Neuronal stem cell (in vitro differentiated cells): ENCODE measurements around the gene GPD1.

Source experiments
- DNase-seq: peaks from one replicate; pipeline ENCODE4 v3.0.0-alpha.2; 2013; ENCODE audit warnings: low spot score
- H2AFZ ChIP-seq: one replicate; pipeline ENCODE4 v1.6.1; 2013; ENCODE audit warnings: mild to moderate bottlenecking, low read length, inconsistent platforms
- H2AK5ac ChIP-seq: 2 replicates; pipeline ENCODE4 v1.6.1; 2013; ENCODE audit warnings: low read depth, mild to moderate bottlenecking, inconsistent platforms, low read length, moderate library complexity, mixed read lengths
- H2BK120ac ChIP-seq: 2 replicates; pipeline ENCODE4 v1.6.1; 2013; ENCODE audit warnings: low read depth, mild to moderate bottlenecking, inconsistent platforms, low read length, moderate library complexity, mixed read lengths
- H2BK12ac ChIP-seq: one replicate; pipeline ENCODE4 v1.6.1; 2013; ENCODE audit warnings: low read length, inconsistent platforms
- H2BK15ac ChIP-seq: 2 replicates; pipeline ENCODE4 v1.6.1; 2013; ENCODE audit warnings: mild to moderate bottlenecking, low read length, inconsistent platforms, mixed read lengths
- H2BK5ac ChIP-seq: one replicate; pipeline ENCODE4 v1.6.1; 2013; ENCODE audit warnings: inconsistent platforms, mild to moderate bottlenecking, low read length, moderate library complexity
- H3K14ac ChIP-seq: one replicate; pipeline ENCODE4 v1.6.1; 2013; ENCODE audit warnings: low read length, inconsistent platforms
- H3K18ac ChIP-seq: 2 replicates; pipeline ENCODE4 v1.6.1; 2013; ENCODE audit warnings: low read length, inconsistent platforms
- H3K23ac ChIP-seq: 2 replicates; pipeline ENCODE4 v1.6.1; 2013; ENCODE audit warnings: low read depth, mild to moderate bottlenecking, mixed read lengths, low read length, inconsistent platforms; ENCODE audit not compliant: poor library complexity
- H3K27ac ChIP-seq: replicated peaks from 3 replicates; pipeline ENCODE4 v1.5.1; 2013; ENCODE audit warnings: low read length, inconsistent platforms
- H3K27me3 ChIP-seq, 3 experiments: 2 replicates each; pipeline ENCODE4 v1.6.1; 2013; ENCODE audit warnings: low read length in 3 of 3, mild to moderate bottlenecking in 2 of 3, inconsistent platforms in 1 of 3, low read depth in 1 of 3, mixed read lengths in 1 of 3, moderate library complexity in 1 of 3; ENCODE audit not compliant: control insufficient read depth in 3 of 3, insufficient read depth in 3 of 3
- H3K36me3 ChIP-seq, 2 donors: replicated peaks in 1 of 2; 2 replicates each; pipeline ENCODE4 v1.6.1; 2013; ENCODE audit warnings: low read length in 2 of 2; ENCODE audit not compliant: control insufficient read depth in 2 of 2, insufficient read depth in 2 of 2
- H3K4ac ChIP-seq: 2 replicates; pipeline ENCODE4 v1.6.1; 2013; ENCODE audit warnings: inconsistent platforms, mild to moderate bottlenecking, low read length, moderate library complexity
- H3K4me1 ChIP-seq, 2 donors: 1 replicate in 1 of 2; 2 replicates in 1 of 2; pipeline ENCODE4 v1.6.1; 2013; ENCODE audit warnings: low read length in 2 of 2, low read depth in 1 of 2; ENCODE audit not compliant: control insufficient read depth in 2 of 2, insufficient read depth in 1 of 2
- H3K4me2 ChIP-seq: one replicate; pipeline ENCODE4 v1.6.1; 2013; ENCODE audit warnings: mild to moderate bottlenecking, low read length, inconsistent platforms; ENCODE audit not compliant: insufficient read depth, poor library complexity, severe bottlenecking
- H3K4me3 ChIP-seq, 2 donors: 2 replicates each; pipeline ENCODE4 v1.5.1; 2013; ENCODE audit warnings: low read length in 2 of 2, mild to moderate bottlenecking in 2 of 2, inconsistent platforms in 1 of 2, moderate library complexity in 1 of 2
- H3K79me1 ChIP-seq: one replicate; pipeline ENCODE4 v1.6.1; 2013; ENCODE audit warnings: low read depth, mild to moderate bottlenecking, inconsistent platforms, low read length, moderate library complexity
- H3K9ac ChIP-seq: one replicate; pipeline ENCODE4 v1.6.1; 2013; ENCODE audit warnings: mild to moderate bottlenecking, low read depth, low read length, inconsistent platforms; ENCODE audit not compliant: poor library complexity
- H3K9me3 ChIP-seq, 2 donors: replicated peaks in 1 of 2; 2 replicates each; pipeline versions ENCODE3 to v1.6.1; 2013; ENCODE audit warnings: low read length in 2 of 2, mild to moderate bottlenecking in 2 of 2, inconsistent platforms in 1 of 2, low read depth in 1 of 2, mixed read lengths in 1 of 2, moderate library complexity in 1 of 2; ENCODE audit not compliant: control insufficient read depth in 2 of 2, insufficient read depth in 1 of 2
- H4K8ac ChIP-seq: one replicate; pipeline ENCODE4 v1.6.1; 2013; ENCODE audit warnings: low read depth, mild to moderate bottlenecking, inconsistent platforms, low read length, moderate library complexity
- H4K91ac ChIP-seq: one replicate; pipeline ENCODE4 v1.6.1; 2013; ENCODE audit warnings: low read length, low read depth, mild to moderate bottlenecking, inconsistent platforms; ENCODE audit not compliant: poor library complexity
- whole genome bisulfite sequencing, 2 donors: extraction: QIAGEN DNeasy Blood & Tissue Kit; methylation state at CpG; one replicate each; pipeline ENCODE4 v1.1.7; 2013; ENCODE audit warnings: missing lambda C conversion rate in 2 of 2, mixed read lengths in 1 of 2; ENCODE audit not compliant: insufficient read length in 2 of 2, insufficient replicate concordance in 1 of 2; ENCODE audit errors: extremely low coverage in 2 of 2; 5-methylcytosine and 5-hydroxymethylcytosine counted together

GPD1 gene

GRCh38 chr12:50100561-50100960 lies 3.2 kb upstream of the GPD1 start:
- Histone ChIP-seq H3K4ac (no peak overlapping the region), H2BK12ac (no peak overlapping the region), H2AK5ac (no peak overlapping the region), H3K27me3 (no peaks in the 10 kb centered on the region), H2BK15ac (no peak overlapping the region), H2AFZ (no peak overlapping the region), H3K4me1 (peaks cover 2 to 9% of the 10 kb centered on the region in 2 donors), H2BK5ac (no peak overlapping the region), H2BK120ac (no peak overlapping the region), H3K4me3 (no peak overlapping the region), H3K14ac (no peak overlapping the region), H4K8ac (no peak overlapping the region), H3K79me1 (no peaks in the 10 kb centered on the region), H3K9ac (no peak overlapping the region), H3K23ac (no peak overlapping the region), H4K91ac (no peak overlapping the region), H3K18ac (no peak overlapping the region), H3K36me3 (peaks cover 40 to 71% of the 10 kb centered on the region in 2 donors), H3K9me3 (peaks cover 0 to 1% of the 10 kb centered on the region in 2 donors), H3K27ac (peak overlapping the region; percentile 10), H3K4me2 (no peak overlapping the region)
- WGBS, 2 donors: no CpG with 5 or more reads among the region's 3 CpGs
- no peak for DNase-seq

- Histone ChIP-seq H2BK5ac (no peak overlapping the region), H3K4me2 (no peak overlapping the region), H3K9ac (no peak overlapping the region), H3K36me3 (peaks cover 28 to 60% of the 10 kb centered on the region in 2 donors), H2AFZ (no peak overlapping the region), H3K27me3 (no peaks in the 10 kb centered on the region), H2AK5ac (no peak overlapping the region), H3K9me3 (peaks cover 0 to 1% of the 10 kb centered on the region in 2 donors), H3K4me1 (peaks cover 2 to 9% of the 10 kb centered on the region in 2 donors), H2BK120ac (no peak overlapping the region), H4K91ac (no peak overlapping the region), H3K27ac (no peak overlapping the region), H3K79me1 (no peaks in the 10 kb centered on the region), H2BK12ac (no peak overlapping the region), H4K8ac (no peak overlapping the region), H2BK15ac (no peak overlapping the region), H3K14ac (no peak overlapping the region), H3K4ac (no peak overlapping the region), H3K4me3 (no peak overlapping the region), H3K23ac (no peak overlapping the region), H3K18ac (no peak overlapping the region)
- DNase-seq: no peak
- WGBS, 2 donors: no CpG with 5 or more reads among the region's 3 CpGs
Measured at GRCh38 chr12:50101663-50102062, 2.1 kb upstream of the GPD1 start.

- H3K9ac ChIP-seq: no peak overlapping the region
- H2BK12ac ChIP-seq: no peak overlapping the region
- no peak overlapping the region for H4K8ac ChIP-seq
- H3K79me1 ChIP-seq: no peaks in the 10 kb centered on the region
- H2BK5ac ChIP-seq: no peak overlapping the region
- no peak overlapping the region for H2BK15ac ChIP-seq
- H3K4me3 ChIP-seq: no peak overlapping the region
- no peak overlapping the region for H3K27ac ChIP-seq
- H3K4me2 ChIP-seq: no peak overlapping the region
- H2AFZ ChIP-seq: no peak overlapping the region
- peaks cover 2 to 9% of the 10 kb centered on the region in 2 donors for H3K4me1 ChIP-seq
- no peak overlapping the region for H2BK120ac ChIP-seq
- H3K4ac ChIP-seq: no peak overlapping the region
- H3K14ac ChIP-seq: no peak overlapping the region
- H3K23ac ChIP-seq: no peak overlapping the region
- WGBS, 2 donors: no CpG with 5 or more reads among the region's 2 CpGs
- peaks cover 24 to 55% of the 10 kb centered on the region in 2 donors for H3K36me3 ChIP-seq
- no peak overlapping the region for H4K91ac ChIP-seq
- H3K27me3 ChIP-seq: no peaks in the 10 kb centered on the region
- no peak for DNase-seq
- H3K18ac ChIP-seq: no peak overlapping the region
- H2AK5ac ChIP-seq: no peak overlapping the region
- peaks cover 0 to 1% of the 10 kb centered on the region in 2 donors for H3K9me3 ChIP-seq
Measured at GRCh38 chr12:50102131-50102531, 1.7 kb upstream of the GPD1 start.

DNA sequence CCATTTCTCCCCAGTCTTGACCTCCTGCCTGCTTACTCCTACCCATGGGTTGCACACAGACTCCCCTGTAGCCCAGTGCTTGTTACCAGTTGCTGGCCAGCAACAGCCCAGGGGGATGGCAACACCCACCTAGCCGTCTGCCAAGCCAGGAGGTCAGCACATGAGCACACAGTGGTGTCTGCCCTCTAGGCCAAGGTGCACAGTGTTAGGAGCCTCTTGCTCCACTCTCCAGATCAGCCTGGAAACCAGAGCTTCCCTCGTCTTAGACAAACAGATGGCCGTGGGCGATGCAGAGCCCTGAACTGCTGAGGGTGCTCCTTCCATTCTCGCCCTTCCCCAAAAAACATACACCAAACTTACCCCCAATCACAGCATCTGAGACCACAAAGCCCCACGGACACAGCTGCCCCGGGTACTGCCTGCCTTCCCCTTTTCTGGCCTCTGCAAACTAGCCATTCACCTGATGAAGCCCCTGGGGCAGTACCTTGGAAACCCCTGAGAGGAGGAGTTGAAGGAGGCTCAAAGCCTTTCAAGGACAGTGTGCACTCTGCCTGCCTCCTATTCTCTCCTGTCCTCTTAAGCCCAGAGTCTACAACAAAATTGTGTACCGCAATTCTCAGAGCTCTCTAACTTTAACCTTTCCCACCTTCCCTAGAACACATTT lies 1.0 kb upstream of the GPD1 start:
- Histone ChIP-seq H3K27me3 (no peaks in the 10 kb centered on the region), H3K4me2 (no peak overlapping the region), H3K14ac (peak overlapping the region; percentile 1), H2AFZ (no peak overlapping the region), H2AK5ac (peak overlapping the region; percentile 40), H3K4ac (no peak overlapping the region), H3K4me1 (peaks cover 2 to 9% of the 10 kb centered on the region in 2 donors), H3K18ac (no peak overlapping the region), H3K4me3 (no peak overlapping the region), H3K36me3 (peaks cover 24 to 49% of the 10 kb centered on the region in 2 donors), H4K91ac (no peak overlapping the region), H3K23ac (no peak overlapping the region), H2BK15ac (peak overlapping the region; percentile 42), H2BK5ac (no peak overlapping the region), H3K27ac (no peak overlapping the region), H3K9me3 (peaks cover 0 to 1% of the 10 kb centered on the region in 2 donors), H2BK120ac (no peak overlapping the region), H4K8ac (no peak overlapping the region), H2BK12ac (no peak overlapping the region), H3K9ac (no peak overlapping the region), H3K79me1 (no peaks in the 10 kb centered on the region)
- no CpG with 5 or more reads among the region's 8 CpGs for WGBS, 2 donors
- no peak for DNase-seq
